Thoracic aorta (tissue), 2 donors: Measurements from ENCODE around the gene TSC2. TPM values are rescaled to one million over a fixed set of nuclear protein-coding genes. Genes with fewer than 3 reads are reported as not detected.

Experiments used
- ATAC-seq: fragments of 150-250 bp; one replicate; pipeline ENCODE4 v1.8.0; 2017; ENCODE audit warnings: low read depth; ENCODE audit not compliant: insufficient number of reproducible peaks, low FRiP score
- DNase-seq: peaks from one replicate; pipeline ENCODE4 v3.0.0-alpha.2; 2020; ENCODE audit warnings: low spot score
- H3K27ac ChIP-seq, 2 donors: fragments of 200-600 bp; sonication (generic); 1 replicate in 1 of 2; 2 replicates in 1 of 2; pipeline ENCODE4 v1.5.1; 2016; ENCODE audit warnings: mild to moderate bottlenecking in 2 of 2, moderate library complexity in 2 of 2
- H3K27me3 ChIP-seq: fragments of 200-600 bp; sonication (generic); replicated peaks from 2 replicates; pipeline ENCODE4 v1.6.0; 2016; ENCODE audit warnings: mild to moderate bottlenecking; ENCODE audit not compliant: insufficient read depth
- H3K36me3 ChIP-seq: fragments of 200-600 bp; sonication (generic); one replicate; pipeline ENCODE4 v1.5.1; 2016
- H3K4me1 ChIP-seq, 2 donors: fragments of 200-600 bp; sonication (generic); 1 replicate in 1 of 2; 2 replicates in 1 of 2; pipeline versions ENCODE4 v1.5.1 to v1.6.0; 2016; ENCODE audit warnings: low read depth in 2 of 2, mild to moderate bottlenecking in 1 of 2; ENCODE audit not compliant: control insufficient read depth in 1 of 2
- H3K4me3 ChIP-seq: fragments of 200-600 bp; sonication (generic); 2 replicates; pipeline ENCODE4 v1.5.1; 2016; ENCODE audit warnings: mild to moderate bottlenecking
- H3K9me3 ChIP-seq: fragments of 200-600 bp; sonication (generic); 2 replicates; pipeline ENCODE4 v1.5.1; 2016
- CTCF ChIP-seq: fragments of 200-600 bp; sonication (generic); IDR thresholded peaks from one replicate; pipeline ENCODE4 v1.5.1; 2019; ENCODE audit warnings: antibody characterized with exemption
- total RNA-seq, 2 donors: library from RNA; depleted of rRNA; stranded (reverse); fragments of >200 nt; gene quantifications; one replicate each; pipeline versions ENCODE4 v1.1.0 to v1.2.3, GENCODE V29; 2016

The TSC2 gene
- total RNA-seq, 2 donors from 2014 or later, result 112 to 123 TPM

GRCh38 chr16:2082171-2082982 lies 34.6 kb downstream of the TSC2 start:
- no peaks in the 10 kb centered on the region for H3K4me1 ChIP-seq
- DNase-seq, result no peak
- H3K4me3 ChIP-seq, result no peak overlapping the region
- no peak overlapping the region for H3K27ac ChIP-seq
- ATAC-seq, result no peak
- TF ChIP-seq CTCF, result no peak
- no peaks in the 10 kb centered on the region for H3K27me3 ChIP-seq
- peaks cover 14% of the 10 kb centered on the region for H3K36me3 ChIP-seq
- H3K9me3 ChIP-seq, result no peaks in the 10 kb centered on the region

- H3K27me3 ChIP-seq, result no peaks in the 10 kb centered on the region
- H3K36me3 ChIP-seq, result peaks cover 14% of the 10 kb centered on the region
- H3K9me3 ChIP-seq, result no peaks in the 10 kb centered on the region
- H3K4me3 ChIP-seq, result no peak overlapping the region
- no peak for TF ChIP-seq CTCF
- no peaks in the 10 kb centered on the region for H3K4me1 ChIP-seq
- DNase-seq (no peak), ATAC-seq (no peak)
- H3K27ac ChIP-seq, result no peak overlapping the region
These were observed 35.2 kb downstream of the TSC2 start for GRCh38 chr16:2082983-2083364.

- H3K27ac ChIP-seq, result no peak overlapping the region
- DNase-seq (no peak), ATAC-seq (no peak)
- no peaks in the 10 kb centered on the region for H3K4me1 ChIP-seq
- H3K9me3 ChIP-seq, result no peaks in the 10 kb centered on the region
- TF ChIP-seq CTCF, result no peak
- peaks cover 18% of the 10 kb centered on the region for H3K36me3 ChIP-seq
- H3K4me3 ChIP-seq, result no peak overlapping the region
- H3K27me3 ChIP-seq, result no peaks in the 10 kb centered on the region
These were observed 35.6 kb downstream of the TSC2 start for GRCh38 chr16:2083409-2083808.

GRCh38 chr16:2083876-2084780 lies 36.3 kb downstream of the TSC2 start:
- Histone ChIP-seq H3K9me3 (no peaks in the 10 kb centered on the region), H3K4me3 (no peak overlapping the region), H3K27me3 (no peaks in the 10 kb centered on the region), H3K36me3 (peaks cover 22% of the 10 kb centered on the region), H3K27ac (no peak overlapping the region), H3K4me1 (no peaks in the 10 kb centered on the region)
- no peak for TF ChIP-seq CTCF
- ATAC-seq (no peak), DNase-seq (no peak)

- no peaks in the 10 kb centered on the region for H3K9me3 ChIP-seq
- no peak overlapping the region for H3K4me3 ChIP-seq
- no peak overlapping the region for H3K27ac ChIP-seq
- no peaks in the 10 kb centered on the region for H3K27me3 ChIP-seq
- H3K36me3 ChIP-seq, result peaks cover 25% of the 10 kb centered on the region
- no peak for DNase-seq
- ATAC-seq, result no peak
- TF ChIP-seq CTCF, result no peak
- no peaks in the 10 kb centered on the region for H3K4me1 ChIP-seq
These were observed 37.3 kb downstream of the TSC2 start for GRCh38 chr16:2084895-2085625.
